ENCODE data around the gene TTC5.

DNA sequence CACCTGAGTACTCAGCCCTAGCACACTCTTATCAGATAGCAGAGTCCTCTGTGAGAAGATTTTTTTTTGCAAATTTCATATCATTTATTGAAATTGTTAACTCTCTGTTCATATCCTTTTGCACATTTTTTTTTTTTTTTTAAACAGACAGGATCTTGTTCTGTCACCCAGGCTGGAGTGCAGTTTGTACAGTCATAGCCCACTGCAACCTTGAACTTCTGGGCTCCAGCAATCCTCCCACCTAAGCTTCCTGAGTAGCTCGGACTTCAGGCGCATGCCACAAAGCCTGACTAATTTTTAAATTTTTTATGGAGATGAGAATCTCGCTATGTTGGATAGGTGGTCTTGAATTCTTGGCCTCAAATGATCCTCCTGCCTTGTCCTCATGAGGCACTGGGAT lies 42.0 kb upstream of the TTC5 start:
- TF ChIP-seq, protein P1, sequence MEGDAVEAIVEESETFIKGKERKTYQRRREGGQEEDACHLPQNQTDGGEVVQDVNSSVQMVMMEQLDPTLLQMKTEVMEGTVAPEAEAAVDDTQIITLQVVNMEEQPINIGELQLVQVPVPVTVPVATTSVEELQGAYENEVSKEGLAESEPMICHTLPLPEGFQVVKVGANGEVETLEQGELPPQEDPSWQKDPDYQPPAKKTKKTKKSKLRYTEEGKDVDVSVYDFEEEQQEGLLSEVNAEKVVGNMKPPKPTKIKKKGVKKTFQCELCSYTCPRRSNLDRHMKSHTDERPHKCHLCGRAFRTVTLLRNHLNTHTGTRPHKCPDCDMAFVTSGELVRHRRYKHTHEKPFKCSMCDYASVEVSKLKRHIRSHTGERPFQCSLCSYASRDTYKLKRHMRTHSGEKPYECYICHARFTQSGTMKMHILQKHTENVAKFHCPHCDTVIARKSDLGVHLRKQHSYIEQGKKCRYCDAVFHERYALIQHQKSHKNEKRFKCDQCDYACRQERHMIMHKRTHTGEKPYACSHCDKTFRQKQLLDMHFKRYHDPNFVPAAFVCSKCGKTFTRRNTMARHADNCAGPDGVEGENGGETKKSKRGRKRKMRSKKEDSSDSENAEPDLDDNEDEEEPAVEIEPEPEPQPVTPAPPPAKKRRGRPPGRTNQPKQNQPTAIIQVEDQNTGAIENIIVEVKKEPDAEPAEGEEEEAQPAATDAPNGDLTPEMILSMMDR (IDR thresholded peaks at IDR 0.05; ENCODE audit: insufficient read depth, low read length, poor library complexity, severe bottlenecking), result no peak
- no peak for TF ChIP-seq EZH2phosphoT487 (conservative IDR thresholded peaks at IDR 0.05; ENCODE audit: low read length)
